Peyer's patch (tissue), 4 donors: ENCODE results near the gene NDST3. TPM values are rescaled to one million over a fixed set of nuclear protein-coding genes. Genes with fewer than 3 reads are reported as not detected.

Experiments
- DNase-seq, 3 donors: peaks; one replicate each; pipeline ENCODE4 v3.0.0-alpha.2; 2017 to 2019
- H3K27ac ChIP-seq, 4 donors: fragments of 200-600 bp; sonication (generic); one replicate each; pipeline ENCODE4 v1.5.1; 2016 to 2019
- H3K27me3 ChIP-seq, 2 donors: fragments of 200-600 bp; sonication (generic); one replicate each; pipeline ENCODE4 v1.5.1; 2019
- H3K36me3 ChIP-seq, 3 donors: fragments of 200-600 bp; sonication (generic); one replicate each; pipeline ENCODE4 v1.5.1; 2016 to 2019
- H3K4me1 ChIP-seq, 4 donors: fragments of 200-600 bp; sonication (generic); one replicate each; pipeline ENCODE4 v1.5.1; 2016 to 2019
- H3K4me3 ChIP-seq, 4 donors: fragments of 200-600 bp; sonication (generic); 1 replicate in 3 of 4; 2 replicates in 1 of 4; pipeline ENCODE4 v1.5.1; 2016 to 2019; ENCODE audit warnings: mild to moderate bottlenecking in 1 of 4
- H3K9me3 ChIP-seq, 4 donors: fragments of 200-600 bp; sonication (generic); one replicate each; pipeline ENCODE4 v1.5.1; 2016 to 2019; ENCODE audit warnings: mild to moderate bottlenecking in 1 of 4
- CTCF ChIP-seq, 6 experiments: fragments of 450-650 bp in 4 of 6; fragments of 200-600 bp in 2 of 6; sonication (generic) in 1 of 6; IDR thresholded peaks; one replicate each; pipeline ENCODE4 v1.5.1; 2017 to 2019; ENCODE audit warnings: antibody characterized with exemption in 6 of 6, mild to moderate bottlenecking in 3 of 6, moderate library complexity in 1 of 6
- POLR2A ChIP-seq, 2 donors: fragments of 450-650 bp; IDR thresholded peaks; one replicate each; pipeline ENCODE4 v1.5.1; 2017; ENCODE audit warnings: antibody characterized with exemption in 2 of 2, mild to moderate bottlenecking in 2 of 2, moderate library complexity in 2 of 2
- total RNA-seq, 4 donors: library from RNA; depleted of rRNA; stranded (reverse); fragments of >200 nt; gene quantifications; one replicate each; pipeline ENCODE4 v1.1.0, GENCODE V29; 2016

The NDST3 gene
- total RNA-seq, 4 donors from 2014 or later = not detected

GRCh38 chr4:118077767-118078105 is 43.5 kb downstream of the NDST3 start:
- Histone ChIP-seq H3K27me3 (no peaks in the 10 kb centered on the region), H3K27ac (no peak overlapping the region), H3K9me3 (no peaks in the 10 kb centered on the region), H3K36me3 (no peaks in the 10 kb centered on the region), H3K4me1 (no peaks in the 10 kb centered on the region), H3K4me3 (no peak overlapping the region)
- DNase-seq = no peak
- TF ChIP-seq CTCF (IDR thresholded peaks at IDR 0.05) (no peak), POLR2A (IDR thresholded peaks at IDR 0.05) (no peak)

GRCh38 chr4:118081434-118081833 is 47.1 kb downstream of the NDST3 start:
- Histone ChIP-seq H3K4me3 (no peak overlapping the region), H3K36me3 (no peaks in the 10 kb centered on the region), H3K27me3 (no peaks in the 10 kb centered on the region), H3K4me1 (no peaks in the 10 kb centered on the region), H3K9me3 (no peaks in the 10 kb centered on the region), H3K27ac (no peak overlapping the region)
- no peak for TF ChIP-seq POLR2A (IDR thresholded peaks at IDR 0.05)
- TF ChIP-seq CTCF (IDR thresholded peaks at IDR 0.05) = no peak
- no peak for DNase-seq

GRCh38 chr4:118082182-118082581 is 47.9 kb downstream of the NDST3 start:
- H3K27me3 ChIP-seq = no peaks in the 10 kb centered on the region
- no peak overlapping the region for H3K4me3 ChIP-seq
- no peak overlapping the region for H3K27ac ChIP-seq
- H3K36me3 ChIP-seq = no peaks in the 10 kb centered on the region
- H3K4me1 ChIP-seq = no peaks in the 10 kb centered on the region
- TF ChIP-seq POLR2A (IDR thresholded peaks at IDR 0.05) (no peak), CTCF (IDR thresholded peaks at IDR 0.05) (no peak)
- H3K9me3 ChIP-seq = no peaks in the 10 kb centered on the region
- DNase-seq = no peak

- H3K27me3 ChIP-seq = no peaks in the 10 kb centered on the region
- no peaks in the 10 kb centered on the region for H3K36me3 ChIP-seq
- H3K4me3 ChIP-seq = no peak overlapping the region
- no peak overlapping the region for H3K27ac ChIP-seq
- DNase-seq = no peak
- TF ChIP-seq CTCF (IDR thresholded peaks at IDR 0.05) = no peak
- no peak for TF ChIP-seq POLR2A (IDR thresholded peaks at IDR 0.05)
- no peaks in the 10 kb centered on the region for H3K9me3 ChIP-seq
- no peaks in the 10 kb centered on the region for H3K4me1 ChIP-seq
Observed at GRCh38 chr4:118085700-118086099, 51.4 kb downstream of the NDST3 start.

GRCh38 chr4:118086344-118086743 is 52.1 kb downstream of the NDST3 start:
- no peak for DNase-seq
- Histone ChIP-seq H3K4me1 (no peaks in the 10 kb centered on the region), H3K27me3 (no peaks in the 10 kb centered on the region), H3K9me3 (no peaks in the 10 kb centered on the region), H3K36me3 (no peaks in the 10 kb centered on the region), H3K4me3 (no peak overlapping the region), H3K27ac (no peak overlapping the region)
- TF ChIP-seq POLR2A (IDR thresholded peaks at IDR 0.05) = no peak
- no peak for TF ChIP-seq CTCF (IDR thresholded peaks at IDR 0.05)

GRCh38 chr4:118087366-118087765 is 53.1 kb downstream of the NDST3 start:
- no peaks in the 10 kb centered on the region for H3K4me1 ChIP-seq
- H3K4me3 ChIP-seq = no peak overlapping the region
- no peaks in the 10 kb centered on the region for H3K36me3 ChIP-seq
- no peak for DNase-seq
- no peak overlapping the region for H3K27ac ChIP-seq
- TF ChIP-seq CTCF (IDR thresholded peaks at IDR 0.05) (no peak), POLR2A (IDR thresholded peaks at IDR 0.05) (no peak)
- H3K27me3 ChIP-seq = no peaks in the 10 kb centered on the region
- H3K9me3 ChIP-seq = no peaks in the 10 kb centered on the region
